ENCODE measurements around the gene DLG2.

DNA sequence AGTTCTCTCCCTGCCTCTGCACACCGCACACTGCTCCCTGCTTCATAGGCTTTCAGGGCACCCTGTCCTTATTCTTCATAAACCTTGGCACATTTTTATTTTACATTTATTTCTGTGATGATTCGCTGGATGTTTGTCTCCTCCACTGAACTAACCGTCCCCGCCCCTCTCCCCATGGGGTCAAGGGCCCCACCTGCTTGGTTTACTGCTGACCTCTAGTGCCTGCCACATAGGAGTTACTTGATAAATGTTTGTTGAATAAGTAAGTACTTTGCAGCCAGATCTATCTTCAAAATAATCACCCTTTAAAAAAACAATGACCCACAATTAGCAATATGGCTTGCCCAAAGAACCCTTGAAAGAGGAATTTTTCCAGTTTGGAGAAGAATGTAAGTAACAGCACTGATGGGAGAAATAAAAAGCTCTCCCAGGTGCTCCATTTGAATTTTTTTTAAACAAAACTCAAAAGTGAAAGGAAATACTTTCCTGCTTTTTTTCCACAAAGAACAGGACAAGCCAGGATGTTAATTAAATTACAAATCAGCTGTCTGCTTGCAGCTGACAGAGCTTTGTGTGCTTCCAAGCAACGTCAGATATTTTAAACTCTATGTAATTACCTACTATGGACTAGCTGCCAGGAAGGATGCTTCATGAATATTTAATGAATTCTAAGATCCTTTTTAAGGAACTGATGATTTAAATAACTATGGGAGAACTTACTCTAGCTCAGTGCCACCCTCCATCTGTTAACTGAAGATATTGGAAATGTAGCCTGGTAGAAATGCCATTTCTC lies 1083.6 kb downstream of the DLG2 start:
- TF ChIP-seq EP300 (IDR thresholded peaks at IDR 0.05), result no peak
- no peak for TF ChIP-seq POLR2A (IDR thresholded peaks at IDR 0.05)
- no peak for TF ChIP-seq POLR2AphosphoS5 (IDR thresholded peaks at IDR 0.05)
